Heart left ventricle (tissue), 13 donors: ENCODE data around the gene SPINK13.

Experiments
- POLR2A ChIP-seq, 2 donors: fragments of 450-650 bp; IDR thresholded peaks; one replicate each; pipeline ENCODE4 v1.6.1; 2017; ENCODE audit warnings: antibody characterized with exemption in 2 of 2, mild to moderate bottlenecking in 2 of 2, moderate library complexity in 2 of 2
- TF ChIP-seq, protein P1 (sequence below), 12 donors: fragments of 200-600 bp; sonication (generic) in 4 of 12; IDR thresholded peaks; one replicate each; pipeline versions ENCODE4 v1.5.0 to v1.8.0; 2018 to 2022; ENCODE audit warnings: antibody characterized with exemption in 12 of 12, mild to moderate bottlenecking in 5 of 12
- donor health status: ischemic (EF 13 %, LVEDD 7.1; RV severe dilation, severe dysfunction).
- donor health status: DM: no; HTN: yes; CAD: no.
- donor health status: DM: no; HTN: no; CAD: no.
- donor health status: ischemic (EF 25% LVEDD 6.9; RV normal size, moderate dysfunction).
- donor health status: ischemic (EF 25% LVEDD 5.7; RV mildly dilated, moderate dysfunction).
- donor health status: ischemic (EF 35%, LVEDD 5.7; RV mildly dilated, moderate dysfunction).
- donor health status: nonischemic (EF 11% LVEDD 7.7; RV severe dilation, severe dysfunction).
- donor health status: DM: yes; HTN: yes; CAD: no.
- donor health status: PGD.
- donor health status: ischemic (EF 29% LVEDD 5.4; RV normal size, mild dysfunction).
- donor health status: nonischemic (EF 23%, LVEDD 6.1; RV moderate dilation, normal function).

DNA sequence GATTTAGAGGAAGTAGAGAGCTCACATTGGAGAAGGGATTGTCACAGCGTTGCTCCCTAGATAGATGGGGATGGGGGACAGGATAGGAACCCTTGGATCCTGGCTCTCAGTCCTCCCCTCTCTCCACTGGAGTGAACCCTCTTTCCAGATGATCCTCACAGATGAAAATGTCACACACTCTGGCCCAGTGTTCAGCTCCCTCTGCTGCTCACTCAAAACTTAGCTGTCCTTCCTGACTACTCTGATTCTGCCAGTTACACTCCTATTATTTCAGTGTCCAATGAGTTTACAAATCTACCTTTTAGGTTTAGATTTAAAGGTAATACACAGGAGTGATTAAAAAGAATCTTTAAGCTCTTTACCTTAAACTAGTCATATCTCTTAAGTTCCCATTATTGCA, 37.9 kb downstream of the SPINK13 start:
- TF ChIP-seq, protein P1, sequence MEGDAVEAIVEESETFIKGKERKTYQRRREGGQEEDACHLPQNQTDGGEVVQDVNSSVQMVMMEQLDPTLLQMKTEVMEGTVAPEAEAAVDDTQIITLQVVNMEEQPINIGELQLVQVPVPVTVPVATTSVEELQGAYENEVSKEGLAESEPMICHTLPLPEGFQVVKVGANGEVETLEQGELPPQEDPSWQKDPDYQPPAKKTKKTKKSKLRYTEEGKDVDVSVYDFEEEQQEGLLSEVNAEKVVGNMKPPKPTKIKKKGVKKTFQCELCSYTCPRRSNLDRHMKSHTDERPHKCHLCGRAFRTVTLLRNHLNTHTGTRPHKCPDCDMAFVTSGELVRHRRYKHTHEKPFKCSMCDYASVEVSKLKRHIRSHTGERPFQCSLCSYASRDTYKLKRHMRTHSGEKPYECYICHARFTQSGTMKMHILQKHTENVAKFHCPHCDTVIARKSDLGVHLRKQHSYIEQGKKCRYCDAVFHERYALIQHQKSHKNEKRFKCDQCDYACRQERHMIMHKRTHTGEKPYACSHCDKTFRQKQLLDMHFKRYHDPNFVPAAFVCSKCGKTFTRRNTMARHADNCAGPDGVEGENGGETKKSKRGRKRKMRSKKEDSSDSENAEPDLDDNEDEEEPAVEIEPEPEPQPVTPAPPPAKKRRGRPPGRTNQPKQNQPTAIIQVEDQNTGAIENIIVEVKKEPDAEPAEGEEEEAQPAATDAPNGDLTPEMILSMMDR (IDR thresholded peaks at IDR 0.05): no peak
- TF ChIP-seq POLR2A (IDR thresholded peaks at IDR 0.05): no peak
